GM18505 (cell line): ENCODE data around the gene ROBO4.

ENCODE experiments used
- ATAC-seq: cut with Tn5 transposase; IDR thresholded peaks from one replicate; pipeline ENCODE4 v1.9.1; 2021; ENCODE audit not compliant: unreplicated experiment
- POLR2A ChIP-seq: IDR thresholded peaks from 4 replicates; pipeline ENCODE4 v1.6.1; 2011; ENCODE audit warnings: borderline replicate concordance; ENCODE audit not compliant: insufficient read depth, insufficient read length; ENCODE audit errors: extremely low read depth

The ROBO4 gene

DNA sequence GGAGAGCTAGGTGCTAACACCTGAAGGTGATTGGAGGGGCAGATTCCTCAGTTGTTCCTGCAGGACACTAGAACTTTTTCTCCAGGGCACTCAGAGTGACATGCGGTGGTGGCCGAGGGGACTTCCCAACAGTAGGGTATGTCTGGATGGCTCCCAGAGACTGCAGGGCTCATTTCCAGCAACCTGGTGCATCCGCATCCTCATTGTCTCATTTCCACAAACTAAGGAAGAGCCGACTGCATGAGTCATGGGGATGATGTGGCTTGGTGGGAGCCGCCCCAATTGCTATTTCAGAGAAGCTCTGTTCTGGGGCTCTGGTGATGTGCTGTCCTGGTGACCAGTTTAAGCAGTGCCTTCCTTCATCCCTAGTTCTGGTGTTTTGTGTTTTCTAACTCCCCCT lies 2.8 kb upstream of the ROBO4 start:
- ATAC-seq: no peak
- TF ChIP-seq POLR2A: no peak

DNA sequence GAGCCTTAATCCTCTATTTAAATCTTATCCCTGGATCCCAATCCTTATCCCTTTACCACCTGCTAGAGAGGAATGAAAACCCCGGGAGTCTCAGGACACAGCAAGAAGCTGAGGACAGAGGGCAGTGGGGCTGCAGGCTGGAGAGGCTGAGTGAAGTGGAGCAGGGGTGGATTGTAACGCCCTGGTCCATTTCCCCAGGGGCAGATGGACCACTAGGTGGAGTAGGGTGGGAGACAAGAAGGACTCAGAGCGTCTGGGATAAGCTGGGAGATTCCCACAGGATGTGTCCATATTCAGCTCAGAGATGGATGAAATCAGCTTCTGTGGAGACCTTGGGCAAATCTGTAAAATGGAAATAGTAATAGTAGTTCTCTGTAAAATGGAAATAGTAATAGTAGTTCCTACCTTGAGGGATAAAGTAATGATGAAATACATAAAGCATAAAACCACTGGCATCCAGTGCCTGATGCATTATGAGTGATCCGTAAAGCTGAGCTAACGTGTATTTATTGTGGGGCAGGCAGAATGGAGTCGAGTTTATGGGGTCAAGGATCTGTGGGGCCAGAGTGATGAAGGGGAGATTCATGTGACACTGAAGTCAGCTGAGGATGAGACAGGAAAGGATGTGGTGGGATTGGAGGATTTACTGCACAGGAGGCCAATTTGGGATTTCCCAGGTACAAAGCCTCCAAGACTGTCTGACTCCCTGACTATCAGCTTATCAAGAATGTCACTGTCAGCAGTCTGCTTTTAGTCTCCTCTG lies 1.9 kb upstream of the ROBO4 start:
- ATAC-seq: no peak
- TF ChIP-seq POLR2A: no peak

- TF ChIP-seq POLR2A: no peak
- no peak for ATAC-seq
Observed at GRCh38 chr11:124898711-124899110, 1.0 kb upstream of the ROBO4 start.

DNA sequence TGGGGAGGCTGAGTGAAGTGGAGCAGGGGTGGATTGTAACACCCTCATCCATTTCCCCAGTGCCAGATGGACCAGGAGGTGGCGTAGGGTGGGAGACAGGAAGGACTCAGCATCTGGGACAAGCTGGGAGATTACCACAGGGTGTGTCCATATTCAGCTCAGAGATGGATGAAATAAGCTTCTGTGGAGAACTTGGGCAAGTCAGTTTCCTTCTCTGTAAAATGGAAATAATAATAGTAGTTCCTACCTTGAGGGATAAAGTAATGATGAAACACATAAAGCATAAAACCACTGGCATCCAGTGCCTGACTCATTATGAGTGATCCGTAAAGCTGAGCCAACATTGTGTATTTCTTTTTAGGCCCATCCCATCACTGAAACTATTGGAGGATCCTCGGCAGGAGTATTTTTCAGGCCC lies 607 bp upstream of the ROBO4 start:
- no peak for TF ChIP-seq POLR2A
- no peak for ATAC-seq

DNA sequence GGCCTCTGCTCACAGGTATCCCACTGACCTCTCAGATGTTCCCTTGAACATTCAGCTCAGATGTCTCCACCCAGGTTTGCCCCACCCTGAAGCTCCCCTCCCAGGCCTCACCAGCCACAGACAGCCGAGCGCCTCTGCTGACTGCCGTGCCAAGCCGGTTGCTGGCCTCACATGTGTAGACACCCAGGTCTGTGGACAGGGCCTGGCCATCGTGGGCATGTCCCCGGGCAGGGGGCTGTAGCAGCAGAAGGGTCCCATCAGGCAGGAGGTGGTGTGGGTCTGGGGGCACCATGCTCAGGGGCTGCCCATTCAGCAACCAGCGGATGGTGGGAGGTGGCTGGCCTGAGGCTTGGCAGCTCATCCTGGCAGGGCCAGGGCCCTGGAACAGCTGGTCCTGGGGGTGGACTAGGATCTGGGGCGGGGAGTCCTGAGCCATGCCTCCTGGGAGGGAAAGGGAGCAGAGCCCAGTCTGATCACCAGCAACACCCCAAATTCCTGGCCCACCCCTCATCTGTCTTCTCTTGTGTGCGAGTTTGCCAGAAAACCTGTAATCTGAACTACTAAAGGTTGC lies 759 bp downstream of the ROBO4 start:
- no peak for ATAC-seq
- no peak for TF ChIP-seq POLR2A

DNA sequence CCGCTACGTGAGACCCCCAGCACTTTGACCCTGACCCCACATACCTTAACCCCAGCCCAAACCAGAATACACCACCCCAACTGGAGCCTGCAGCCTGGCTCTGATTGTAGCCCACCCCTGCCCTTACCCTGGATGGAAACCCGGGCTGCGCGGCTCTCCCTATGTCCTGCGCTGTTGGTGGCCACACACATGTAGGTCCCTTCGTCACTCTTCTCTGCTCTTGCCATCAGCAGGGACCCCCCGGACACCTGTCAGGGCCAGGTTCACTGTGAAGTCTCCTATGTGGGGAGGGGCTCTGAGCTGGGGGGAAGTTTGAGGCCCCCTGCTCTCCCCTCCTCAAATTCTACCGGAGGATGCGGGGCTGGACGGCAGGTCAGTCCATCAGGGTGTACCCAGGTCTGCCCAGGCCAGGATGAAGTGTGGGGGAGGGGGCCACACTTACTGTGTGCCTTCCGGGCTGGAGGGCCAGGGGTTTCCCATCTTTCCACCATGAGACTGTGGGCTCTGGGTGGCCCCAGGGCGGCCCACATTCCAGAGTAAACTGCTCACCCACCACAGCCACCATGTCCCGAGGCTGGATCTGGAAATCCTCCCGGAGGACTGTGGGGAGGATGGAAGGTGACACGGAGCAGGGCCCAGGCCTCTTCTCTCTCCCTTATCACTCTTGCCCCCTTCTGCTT lies 1.5 kb downstream of the ROBO4 start:
- TF ChIP-seq POLR2A: no peak

DNA sequence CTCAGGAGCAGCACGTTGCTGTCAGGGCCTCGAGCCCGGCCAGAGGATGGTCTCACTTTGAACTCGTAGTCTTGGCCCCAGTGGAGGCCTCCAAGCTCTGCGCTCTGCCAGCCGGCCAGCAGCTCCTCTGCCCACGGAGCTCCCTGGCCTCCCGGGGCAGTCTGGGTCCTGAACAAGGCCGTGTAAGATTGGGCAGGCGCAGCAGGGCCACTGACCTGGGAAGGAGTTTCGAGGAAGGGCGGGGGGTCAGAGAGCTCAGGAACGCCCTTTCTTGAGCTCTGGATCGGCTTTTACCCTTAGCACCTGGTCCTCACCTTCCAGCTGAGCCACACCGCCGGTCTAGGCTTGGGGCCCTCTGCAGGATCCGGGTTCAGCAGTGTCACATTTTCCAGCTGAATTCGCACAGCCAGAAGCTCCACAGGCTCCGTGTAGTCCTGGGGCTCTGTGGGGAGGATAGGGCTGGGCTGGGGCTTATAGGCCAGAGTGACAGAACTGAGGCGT lies 2.1 kb downstream of the ROBO4 start:
- no peak for TF ChIP-seq POLR2A

More for the DNA sequence above, 1.5 kb downstream of the ROBO4 start:
- ATAC-seq: no peak

GRCh38 chr11:124894606-124895430 lies 2.8 kb downstream of the ROBO4 start:
- ATAC-seq: no peak
- no peak for TF ChIP-seq POLR2A

More for the DNA sequence above, 2.1 kb downstream of the ROBO4 start:
- no peak for ATAC-seq

GRCh38 chr11:124893781-124894401 lies 3.8 kb downstream of the ROBO4 start:
- no peak for ATAC-seq
- no peak for TF ChIP-seq POLR2A

DNA sequence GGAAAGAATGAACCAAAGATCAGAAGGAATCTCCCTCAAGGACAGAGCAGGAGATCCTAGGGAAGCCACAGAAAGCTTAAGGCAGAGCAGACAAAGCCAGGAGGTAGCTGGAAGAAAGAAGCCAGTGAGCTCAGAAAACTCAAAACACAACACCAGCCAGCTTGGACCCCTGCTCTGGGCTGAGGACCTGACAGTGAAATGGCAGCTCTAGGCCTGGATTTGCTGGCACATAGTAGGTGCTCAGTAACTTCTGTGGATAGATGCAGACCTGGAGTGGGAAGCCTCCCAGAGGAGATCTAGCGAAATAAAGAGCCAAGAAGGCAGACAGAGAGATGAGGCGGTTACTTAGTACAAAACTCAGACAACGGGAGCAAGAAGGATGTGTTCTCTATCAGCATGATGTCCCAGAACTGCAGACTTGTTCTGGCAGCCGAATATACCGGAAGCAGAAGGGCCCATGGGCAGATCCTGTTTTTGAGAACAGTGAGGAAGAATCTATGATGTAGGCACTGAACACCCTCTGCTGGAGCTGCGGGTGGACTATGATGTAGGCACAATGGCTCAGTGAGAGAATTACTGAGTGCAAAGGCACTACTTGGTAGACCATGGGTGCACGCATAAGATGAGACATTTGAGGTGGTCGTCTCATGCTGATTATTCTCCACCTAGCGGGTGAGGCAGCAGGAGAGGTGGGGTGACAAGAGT lies 4.8 kb downstream of the ROBO4 start:
- no peak for ATAC-seq
- TF ChIP-seq POLR2A: no peak

DNA sequence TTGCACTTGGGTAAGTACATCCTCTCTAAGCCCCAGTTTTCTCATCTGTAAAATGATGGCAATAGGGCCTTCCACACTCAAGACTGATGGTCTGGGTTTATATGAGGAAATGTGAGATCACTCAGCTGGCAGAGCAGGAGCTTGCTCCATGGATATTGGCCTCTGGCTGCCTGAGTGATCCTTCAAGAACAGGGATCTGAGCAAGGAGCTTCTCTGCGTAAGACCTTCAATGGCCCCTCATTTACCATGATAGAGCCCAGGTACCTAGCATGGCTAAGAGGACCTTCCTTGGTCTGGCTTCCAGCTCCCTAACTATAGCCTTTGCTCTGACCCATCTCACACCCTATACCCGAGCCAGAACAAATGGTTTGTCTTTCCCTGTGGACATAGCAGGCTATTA lies 5.5 kb downstream of the ROBO4 start:
- no peak for ATAC-seq
- no peak for TF ChIP-seq POLR2A

DNA sequence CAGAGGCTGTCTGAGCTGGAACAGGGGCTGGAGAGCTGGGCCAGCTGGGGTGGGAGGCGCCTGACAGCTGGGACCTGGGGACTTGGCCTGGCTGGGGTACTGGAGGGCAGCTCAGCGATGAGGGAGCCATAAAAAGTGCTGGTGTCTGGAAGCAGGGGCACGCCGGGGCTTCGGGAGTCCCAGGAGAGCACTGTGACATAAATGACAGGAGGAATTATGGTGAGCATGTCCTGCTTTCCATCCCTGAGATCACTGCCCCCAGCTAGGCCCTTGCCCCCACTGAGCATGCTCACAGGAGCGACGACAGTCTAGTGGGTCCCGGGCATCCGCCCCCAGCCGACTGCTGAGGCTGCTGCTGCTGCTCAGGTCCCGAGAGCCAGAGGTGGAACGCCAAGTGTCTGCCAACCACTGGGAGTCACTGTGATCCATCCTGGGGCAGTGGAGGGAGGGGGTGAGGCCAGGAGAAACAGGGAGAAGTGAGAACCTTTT lies 6.2 kb downstream of the ROBO4 start:
- no peak for ATAC-seq
- no peak for TF ChIP-seq POLR2A
